H1 (cell line): ENCODE results near the gene LHFPL6. TPM values are rescaled to one million over a fixed set of nuclear protein-coding genes. Genes with fewer than 3 reads are reported as not detected.

Experiments
- CTCF ChIA-PET: fragments of 300-600 bp; sonication (Branson Sonifier 250); formaldehyde crosslinking; loops from one replicate; lab custom pipeline; 2021; ENCODE audit not compliant: partially characterized antibody; lab: Charles Lee
- POLR2A ChIA-PET: fragments of 300-600 bp; sonication (Branson Sonifier 250); formaldehyde crosslinking; loops from one replicate; lab custom pipeline; 2021; ENCODE audit warnings: inconsistent platforms; ENCODE audit not compliant: partially characterized antibody; lab: Charles Lee
- DNase-seq, 2 experiments: peaks; one replicate each; pipeline versions ENCODE4 v3.0.0 to v3.0.0-alpha.2; 2010 to 2022; ENCODE audit warnings: low spot score in 2 of 2, low read depth in 1 of 2, mixed read lengths in 1 of 2
- FAIRE-seq: peaks from 2 replicates; lab custom pipeline; 2011; peaks lifted over from hg19 to GRCh38; lab: Jason Lieb, UNC
- H2AFZ ChIP-seq: 2 replicates; pipeline ENCODE4 v1.8.1; 2012; ENCODE audit warnings: low read length, inconsistent platforms
- H2AK5ac ChIP-seq: 2 replicates; pipeline ENCODE4 v1.6.1; 2013; ENCODE audit warnings: low read depth, low read length
- H2BK120ac ChIP-seq: replicated peaks from 2 replicates; pipeline ENCODE3; 2013; ENCODE audit warnings: low read depth, low read length, inconsistent platforms
- H2BK12ac ChIP-seq: 2 replicates; pipeline ENCODE4 v1.6.1; 2013; ENCODE audit warnings: low read depth, low read length
- H2BK15ac ChIP-seq: 2 replicates; pipeline ENCODE4 v1.6.1; 2013; ENCODE audit warnings: low read length
- H2BK20ac ChIP-seq: 2 replicates; pipeline ENCODE4 v1.6.1; 2013; ENCODE audit warnings: low read length
- H2BK5ac ChIP-seq: 2 replicates; pipeline ENCODE4 v1.6.1; 2013; ENCODE audit warnings: low read depth, low read length
- H3K14ac ChIP-seq: 2 replicates; pipeline ENCODE4 v1.6.1; 2013; ENCODE audit warnings: inconsistent platforms; ENCODE audit not compliant: insufficient read length
- H3K18ac ChIP-seq: 2 replicates; pipeline ENCODE4 v1.6.1; 2013; ENCODE audit warnings: low read length; ENCODE audit errors: extremely low read depth
- H3K23ac ChIP-seq: 2 replicates; pipeline ENCODE4 v1.6.1; 2013; ENCODE audit warnings: inconsistent platforms; ENCODE audit not compliant: insufficient read length
- H3K23me2 ChIP-seq: 2 replicates; pipeline ENCODE4 v1.6.1; 2013; ENCODE audit warnings: low read depth, low read length
- H3K27ac ChIP-seq: 2 replicates; pipeline ENCODE4 v1.6.1; 2011; ENCODE audit warnings: low read depth, low read length, inconsistent platforms
- H3K27me3 ChIP-seq, 4 experiments: replicated peaks in 1 of 4; 1 replicate in 1 of 4; 2 replicates in 3 of 4; pipeline versions ENCODE4 v1.6.1 to v1.8.1; 2011 to 2013; ENCODE audit warnings: low read length in 3 of 4, mild to moderate bottlenecking in 3 of 4, inconsistent platforms in 2 of 4, mixed read lengths in 2 of 4, moderate library complexity in 1 of 4; ENCODE audit not compliant: control insufficient read depth in 3 of 4, insufficient read depth in 3 of 4; ENCODE audit errors: extremely low read depth in 1 of 4
- H3K36me3 ChIP-seq, 4 experiments: 2 replicates each; pipeline versions ENCODE4 v1.6.1 to v1.8.1; 2011 to 2013; ENCODE audit warnings: mild to moderate bottlenecking in 4 of 4, low read length in 3 of 4, moderate library complexity in 2 of 4, control low read depth in 1 of 4, inconsistent platforms in 1 of 4; ENCODE audit not compliant: insufficient read depth in 4 of 4, control insufficient read depth in 2 of 4
- H3K4ac ChIP-seq: replicated peaks from 2 replicates; pipeline ENCODE3; 2013; ENCODE audit warnings: low read length, low read depth, mixed read lengths, inconsistent platforms; ENCODE audit not compliant: insufficient read length
- H3K4me1 ChIP-seq, 4 experiments: replicated peaks in 1 of 4; 1 replicate in 1 of 4; 2 replicates in 3 of 4; pipeline versions ENCODE4 v1.6.1 to v1.8.1; 2011 to 2013; ENCODE audit warnings: low read length in 3 of 4, inconsistent platforms in 2 of 4, mixed read lengths in 1 of 4; ENCODE audit not compliant: insufficient read depth in 4 of 4, control insufficient read depth in 3 of 4
- H3K4me2 ChIP-seq, 2 experiments: 2 replicates each; pipeline versions ENCODE4 v1.6.1 to v1.8.1; 2011 to 2013; ENCODE audit warnings: low read depth in 2 of 2, low read length in 2 of 2, control low read depth in 1 of 2, inconsistent platforms in 1 of 2, mild to moderate bottlenecking in 1 of 2; ENCODE audit not compliant: insufficient read depth in 1 of 2
- H3K4me3 ChIP-seq, 4 experiments: fragments of 200-600, 300-600 bp in 1 of 4; sonication (generic), shearing (Covaris generic), sonication (Bioruptor Twin) in 1 of 4; 2 replicates each; pipeline versions ENCODE4 v1.5.1 to v1.8.1; 2011 to 2016; ENCODE audit warnings: low read length in 4 of 4, low read depth in 3 of 4, control low read depth in 2 of 4, inconsistent platforms in 2 of 4, mild to moderate bottlenecking in 2 of 4, mixed read lengths in 1 of 4, moderate library complexity in 1 of 4; ENCODE audit not compliant: insufficient read depth in 2 of 4; ENCODE audit errors: extremely low read depth in 1 of 4
- H3K56ac ChIP-seq: replicated peaks from 2 replicates; pipeline ENCODE3; 2013; ENCODE audit warnings: low read depth, mild to moderate bottlenecking, mixed read lengths, low read length, inconsistent platforms; ENCODE audit not compliant: insufficient read length
- H3K79me1 ChIP-seq: 2 replicates; pipeline ENCODE4 v1.6.1; 2013; ENCODE audit warnings: low read depth, low read length, control low read depth
- H3K79me2 ChIP-seq, 2 experiments: 2 replicates each; pipeline versions ENCODE4 v1.6.1 to v1.8.1; 2012 to 2013; ENCODE audit warnings: low read length in 2 of 2, mild to moderate bottlenecking in 2 of 2, inconsistent platforms in 1 of 2; ENCODE audit not compliant: insufficient read depth in 2 of 2, control insufficient read depth in 1 of 2
- H3K9ac ChIP-seq, 4 experiments: replicated peaks in 1 of 4; 1 replicate in 1 of 4; 2 replicates in 3 of 4; pipeline versions ENCODE4 v1.6.1 to v1.8.1; 2011 to 2013; ENCODE audit warnings: low read depth in 3 of 4, low read length in 3 of 4, control low read depth in 2 of 4, mild to moderate bottlenecking in 2 of 4, moderate library complexity in 2 of 4, inconsistent platforms in 1 of 4; ENCODE audit errors: extremely low read depth in 1 of 4
- H3K9me3 ChIP-seq, 2 experiments: 2 replicates each; pipeline versions ENCODE4 v1.6.1 to v1.8.1; 2012 to 2013; ENCODE audit warnings: mild to moderate bottlenecking in 2 of 2, moderate library complexity in 2 of 2, control low read depth in 1 of 2, inconsistent platforms in 1 of 2, low read depth in 1 of 2, low read length in 1 of 2, mixed read lengths in 1 of 2; ENCODE audit not compliant: insufficient read depth in 2 of 2
- H4K20me1 ChIP-seq, 2 experiments: replicated peaks in 1 of 2; 2 replicates each; pipeline versions ENCODE3 to v1.8.1; 2011 to 2013; ENCODE audit warnings: inconsistent platforms in 2 of 2, low read length in 2 of 2, mild to moderate bottlenecking in 1 of 2; ENCODE audit not compliant: insufficient read depth in 2 of 2, control insufficient read depth in 1 of 2
- H4K5ac ChIP-seq: 2 replicates; pipeline ENCODE4 v1.6.1; 2013; ENCODE audit warnings: low read length, low read depth, mixed read lengths, inconsistent platforms; ENCODE audit not compliant: insufficient read length
- H4K8ac ChIP-seq: 2 replicates; pipeline ENCODE4 v1.8.0; 2013; ENCODE audit warnings: mild to moderate bottlenecking, moderate library complexity, low read length, inconsistent platforms; ENCODE audit not compliant: insufficient read depth; ENCODE audit errors: extremely low read depth
- H4K91ac ChIP-seq: replicated peaks from 2 replicates; pipeline ENCODE3; 2013; ENCODE audit warnings: low read length, mixed read lengths, inconsistent platforms; ENCODE audit not compliant: insufficient read length
- BRCA1 ChIP-seq: IDR thresholded peaks from 2 replicates; pipeline ENCODE4 v1.6.1; 2012; ENCODE audit warnings: low read depth, low read length, improper control_type of control experiment
- CBX8 ChIP-seq: fragments of 300-800, 300-1000 bp; sonication (generic); IDR thresholded peaks from 2 replicates; pipeline ENCODE4 v1.7.1; 2016; ENCODE audit warnings: low read depth, low read length, borderline replicate concordance
- FOSL1 ChIP-seq: IDR thresholded peaks from 2 replicates; pipeline ENCODE4 v1.6.1; 2011; ENCODE audit warnings: mild to moderate bottlenecking, low read depth, low read length, moderate library complexity; ENCODE audit not compliant: insufficient read depth
- GABPA ChIP-seq: IDR thresholded peaks from 2 replicates; pipeline ENCODE4 v1.6.1; 2011; ENCODE audit warnings: mild to moderate bottlenecking, low read length, moderate library complexity, borderline replicate concordance; ENCODE audit not compliant: insufficient read depth
- HDAC6 ChIP-seq: IDR thresholded peaks from one replicate; pipeline ENCODE4 v1.7.1; 2012; ENCODE audit warnings: low read depth, mild to moderate bottlenecking, inconsistent platforms, low read length, moderate library complexity
- MAX ChIP-seq: IDR thresholded peaks from 2 replicates; pipeline ENCODE4 v1.6.1; 2012; ENCODE audit warnings: inconsistent platforms
- YY1 ChIP-seq: IDR thresholded peaks from 2 replicates; pipeline ENCODE4 v1.6.1; 2011; ENCODE audit warnings: low read depth, mild to moderate bottlenecking, low read length
- WGBS, 2 experiments: shearing (Covaris generic) in 1 of 2; methylation state at CpG; one replicate each; pipeline versions ENCODE4 v1.1.6 to v1.1.7; 2013 to 2015; ENCODE audit warnings: low lambda C conversion rate in 2 of 2, mixed read lengths in 2 of 2, inconsistent platforms in 1 of 2, low coverage in 1 of 2, missing lambda C conversion rate in 1 of 2; ENCODE audit not compliant: insufficient replicate concordance in 2 of 2, insufficient coverage in 1 of 2, insufficient read length in 1 of 2; ENCODE audit errors: extremely low coverage in 1 of 2, missing lambda C conversion rate in 1 of 2; 5-methylcytosine and 5-hydroxymethylcytosine counted together
- polyA plus RNA-seq, 7 experiments: library from polyadenylated mRNA; depleted of rRNA in 3 of 7; stranded (reverse) in 5 of 7; unstranded in 2 of 7; fragments of >200 nt in 5 of 7; fragments of 200-250 nt in 2 of 7; gene quantifications; 1 replicate in 5 of 7; 2 replicates in 1 of 7; 4 replicates in 1 of 7; pipeline versions ENCODE4 v1.2.1 to v1.2.3, GENCODE V29; 2011 to 2013; ENCODE audit warnings: missing spikeins in 2 of 7, mixed read lengths in 2 of 7
- total RNA-seq: library from RNA; stranded (reverse); fragmentation: NEBNext Ultra II Directional; extraction: Animal tissue kit (Norgen Biotek cat#: 25700); gene quantifications from 2 replicates; pipeline ENCODE4 v1.2.1, GENCODE V29; 2021
- TF ChIP-seq, protein P1 (sequence below), 3 experiments: IDR thresholded peaks; 1 replicate in 2 of 3; 2 replicates in 1 of 3; pipeline versions ENCODE4 v1.5.1 to v1.6.1; 2011; ENCODE audit warnings: low read length in 3 of 3, mild to moderate bottlenecking in 3 of 3, inconsistent platforms in 2 of 3, low read depth in 1 of 3, moderate library complexity in 1 of 3; ENCODE audit not compliant: insufficient read depth in 1 of 3; ENCODE audit errors: control extremely low read depth in 1 of 3

The LHFPL6 gene
- total and polyA plus RNA-seq, 2 of the 8 experiments (the other 6 are each of a cell fraction or from before 2014, with no cell fraction given): 7.6 to 17.0 TPM

GRCh38 chr13:39525506-39525905 is 77.5 kb downstream of the LHFPL6 start:
- H4K5ac ChIP-seq: no peak overlapping the region
- DNase-seq: no peak
- H2BK20ac ChIP-seq: no peak overlapping the region
- no peaks in the 10 kb centered on the region for H3K9me3 ChIP-seq
- no peak overlapping the region for H2AFZ ChIP-seq
- H4K91ac ChIP-seq: no peak overlapping the region
- no peak for FAIRE-seq
- H4K8ac ChIP-seq: no peak overlapping the region
- H3K23me2 ChIP-seq: no peaks in the 10 kb centered on the region
- ChIA-PET POLR2A (no interaction called here), CTCF (interaction anchor here (0.6 to 1.1 kb wide), 3 partner anchors 20 to 790 kb away, joined by 3 to 4 read pairs (median 3); no protein-coding TSS in a partner anchor)
- no peak overlapping the region for H3K56ac ChIP-seq
- H3K36me3 ChIP-seq: no peaks in the 10 kb centered on the region; a peak in 1 of 8 replicates
- no peak overlapping the region for H3K4me2 ChIP-seq
- no peak overlapping the region for H2BK15ac ChIP-seq
- H3K14ac ChIP-seq: no peak overlapping the region
- H3K4me3 ChIP-seq: no peak overlapping the region
- no peak overlapping the region for H3K4ac ChIP-seq
- no peak overlapping the region for H3K27ac ChIP-seq
- H3K23ac ChIP-seq: no peak overlapping the region
- no peaks in the 10 kb centered on the region for H4K20me1 ChIP-seq
- H2BK12ac ChIP-seq: no peak overlapping the region
- no peaks in the 10 kb centered on the region for H3K79me2 ChIP-seq
- no peaks in the 10 kb centered on the region for H3K79me1 ChIP-seq
- no peak overlapping the region for H3K18ac ChIP-seq
- no peak overlapping the region for H2AK5ac ChIP-seq
- no peaks in the 10 kb centered on the region for H3K27me3 ChIP-seq
- no peak overlapping the region for H2BK5ac ChIP-seq
- no peaks in the 10 kb centered on the region for H3K4me1 ChIP-seq
- WGBS, 2 experiments: 78% methylated on average over 1 of the region's 1 CpG; no CpG with 5 or more reads in 1 of the 2 experiments
- H2BK120ac ChIP-seq: no peak overlapping the region
- H3K9ac ChIP-seq: no peak overlapping the region
- TF ChIP-seq CBX8 (no peak), GABPA (no peak), YY1 (no peak), BRCA1 (no peak), HDAC6 (no peak), MAX (no peak), FOSL1 (no peak)
- TF ChIP-seq, protein P1, sequence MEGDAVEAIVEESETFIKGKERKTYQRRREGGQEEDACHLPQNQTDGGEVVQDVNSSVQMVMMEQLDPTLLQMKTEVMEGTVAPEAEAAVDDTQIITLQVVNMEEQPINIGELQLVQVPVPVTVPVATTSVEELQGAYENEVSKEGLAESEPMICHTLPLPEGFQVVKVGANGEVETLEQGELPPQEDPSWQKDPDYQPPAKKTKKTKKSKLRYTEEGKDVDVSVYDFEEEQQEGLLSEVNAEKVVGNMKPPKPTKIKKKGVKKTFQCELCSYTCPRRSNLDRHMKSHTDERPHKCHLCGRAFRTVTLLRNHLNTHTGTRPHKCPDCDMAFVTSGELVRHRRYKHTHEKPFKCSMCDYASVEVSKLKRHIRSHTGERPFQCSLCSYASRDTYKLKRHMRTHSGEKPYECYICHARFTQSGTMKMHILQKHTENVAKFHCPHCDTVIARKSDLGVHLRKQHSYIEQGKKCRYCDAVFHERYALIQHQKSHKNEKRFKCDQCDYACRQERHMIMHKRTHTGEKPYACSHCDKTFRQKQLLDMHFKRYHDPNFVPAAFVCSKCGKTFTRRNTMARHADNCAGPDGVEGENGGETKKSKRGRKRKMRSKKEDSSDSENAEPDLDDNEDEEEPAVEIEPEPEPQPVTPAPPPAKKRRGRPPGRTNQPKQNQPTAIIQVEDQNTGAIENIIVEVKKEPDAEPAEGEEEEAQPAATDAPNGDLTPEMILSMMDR (IDR thresholded peaks at IDR 0.05; ENCODE audit: control extremely low read depth in 1 of 3, insufficient read depth in 1 of 3, low read depth in 1 of 3, low read length in 3 of 3): no peak
